Measurements from ENCODE around the gene FGF21. TPM values are rescaled to one million over a fixed set of nuclear protein-coding genes. Genes with fewer than 3 reads are reported as not detected.
"Not testable (repeated sequence)": the region's sequence is repeated elsewhere in the genome, so short reads cannot be mapped to it uniquely, and the experiment has no call there.

FGF21 gene
- total and polyA plus RNA-seq, 2 donors: not detected

- Histone ChIP-seq H3K4me3 (ENCODE audit: low read depth, low read length) (peak within 1 kb of the TSS; percentile 16), H3K4me1 (ENCODE audit: insufficient read depth) (peaks cover 2% of the 10 kb centered on the region), H3K27ac (ENCODE audit: low read depth) (peak within 1 kb of the TSS; percentile 26), H3K36me3 (ENCODE audit: insufficient read depth) (no peaks in the 10 kb centered on the region)
- peak; percentile 59 for DNase-seq (ENCODE audit: extremely low spot score)
- WGBS: 2% methylated on average over 73 of the region's 73 CpGs
Measured at GRCh38 chr19:48752496-48753365, 2.6 kb upstream of the FGF21 start, which contains the start of gene FUT1. Gene FUT1 (minus strand): TSS chr19:48752641. CDS start chr19:48751281, 1,360 bp downstream.

- WGBS: 79% methylated on average over 5 of the region's 5 CpGs
- Histone ChIP-seq H3K27ac (ENCODE audit: low read depth) (no peak overlapping the region), H3K36me3 (ENCODE audit: insufficient read depth) (no peaks in the 10 kb centered on the region), H3K4me3 (ENCODE audit: low read depth, low read length) (no peak overlapping the region), H3K4me1 (ENCODE audit: insufficient read depth) (peaks cover 2% of the 10 kb centered on the region)
- DNase-seq (ENCODE audit: extremely low spot score): no peak
Measured at GRCh38 chr19:48755787-48756186, 463 bp downstream of the FGF21 start.

GRCh38 chr19:48756212-48756611 is 888 bp downstream of the FGF21 start:
- DNase-seq (ENCODE audit: extremely low spot score): no peak
- no peaks in the 10 kb centered on the region for H3K36me3 ChIP-seq (ENCODE audit: insufficient read depth)
- H3K27ac ChIP-seq (ENCODE audit: low read depth): no peak overlapping the region
- H3K4me1 ChIP-seq (ENCODE audit: insufficient read depth): peaks cover 2% of the 10 kb centered on the region
- whole genome bisulfite sequencing: 87% methylated on average over 11 of the region's 11 CpGs
- H3K4me3 ChIP-seq (ENCODE audit: low read depth, low read length): no peak overlapping the region

GRCh38 chr19:48756686-48757085 is 1.4 kb downstream of the FGF21 start:
- no peak overlapping the region for H3K27ac ChIP-seq (ENCODE audit: low read depth)
- WGBS: 81% methylated on average over 9 of the region's 9 CpGs
- DNase-seq (ENCODE audit: extremely low spot score): no peak
- no peaks in the 10 kb centered on the region for H3K36me3 ChIP-seq (ENCODE audit: insufficient read depth)
- H3K4me3 ChIP-seq (ENCODE audit: low read depth, low read length): no peak overlapping the region
- H3K4me1 ChIP-seq (ENCODE audit: insufficient read depth): peaks cover 2% of the 10 kb centered on the region

GRCh38 chr19:48757089-48757675 is 1.9 kb downstream of the FGF21 start:
- Histone ChIP-seq H3K4me3 (ENCODE audit: low read depth, low read length) (no peak overlapping the region), H3K36me3 (ENCODE audit: insufficient read depth) (no peaks in the 10 kb centered on the region), H3K4me1 (ENCODE audit: insufficient read depth) (peaks cover 2% of the 10 kb centered on the region), H3K27ac (ENCODE audit: low read depth) (no peak overlapping the region)
- WGBS: 89% methylated on average over 12 of the region's 12 CpGs
- DNase-seq (ENCODE audit: extremely low spot score): no peak

GRCh38 chr19:48757741-48758144 is 2.4 kb downstream of the FGF21 start:
- H3K4me1 ChIP-seq (ENCODE audit: insufficient read depth): peaks cover 2% of the 10 kb centered on the region
- DNase-seq (ENCODE audit: extremely low spot score): no peak
- WGBS: 85% methylated on average over 14 of the region's 14 CpGs
- H3K4me3 ChIP-seq (ENCODE audit: low read depth, low read length): no peak overlapping the region
- H3K27ac ChIP-seq (ENCODE audit: low read depth): no peak overlapping the region
- no peaks in the 10 kb centered on the region for H3K36me3 ChIP-seq (ENCODE audit: insufficient read depth)

- Histone ChIP-seq H3K4me1 (ENCODE audit: insufficient read depth) (no peaks in the 10 kb centered on the region), H3K4me3 (ENCODE audit: low read depth, low read length) (no peak overlapping the region), H3K27ac (ENCODE audit: low read depth) (no peak overlapping the region), H3K36me3 (ENCODE audit: insufficient read depth) (no peaks in the 10 kb centered on the region)
- 64% methylated on average over 16 of the region's 16 CpGs for WGBS
- DNase-seq (ENCODE audit: extremely low spot score): no peak
Measured at GRCh38 chr19:48760504-48761205, 5.3 kb downstream of the FGF21 start.

GRCh38 chr19:48765816-48766215 is 10.5 kb downstream of the FGF21 start:
- WGBS: 32% methylated on average over 5 of the region's 5 CpGs
- not testable (repeated sequence) for DNase-seq (ENCODE audit: extremely low spot score); H3K27ac ChIP-seq (ENCODE audit: low read depth); H3K4me1 ChIP-seq (ENCODE audit: insufficient read depth); H3K36me3 ChIP-seq (ENCODE audit: insufficient read depth); H3K4me3 ChIP-seq (ENCODE audit: low read depth, low read length)

GRCh38 chr19:48768171-48768753 is 12.9 kb downstream of the FGF21 start:
- WGBS: 44% methylated on average over 6 of the region's 6 CpGs
- H3K4me1 ChIP-seq (ENCODE audit: insufficient read depth); H3K36me3 ChIP-seq (ENCODE audit: insufficient read depth); H3K4me3 ChIP-seq (ENCODE audit: low read depth, low read length); H3K27ac ChIP-seq (ENCODE audit: low read depth); DNase-seq (ENCODE audit: extremely low spot score): not testable (repeated sequence)

GRCh38 chr19:48768994-48769713 is 13.8 kb downstream of the FGF21 start:
- no peak for DNase-seq (ENCODE audit: extremely low spot score)
- Histone ChIP-seq H3K36me3 (ENCODE audit: insufficient read depth) (no peaks in the 10 kb centered on the region), H3K27ac (ENCODE audit: low read depth) (no peak overlapping the region), H3K4me3 (ENCODE audit: low read depth, low read length) (no peak overlapping the region), H3K4me1 (ENCODE audit: insufficient read depth) (no peaks in the 10 kb centered on the region)
- 77% methylated on average over 11 of the region's 11 CpGs for WGBS

- no peaks in the 10 kb centered on the region for H3K36me3 ChIP-seq (ENCODE audit: insufficient read depth)
- DNase-seq (ENCODE audit: extremely low spot score): no peak
- WGBS: 71% methylated on average over 7 of the region's 7 CpGs
- no peak overlapping the region for H3K4me3 ChIP-seq (ENCODE audit: low read depth, low read length)
- H3K4me1 ChIP-seq (ENCODE audit: insufficient read depth): no peaks in the 10 kb centered on the region
- no peak overlapping the region for H3K27ac ChIP-seq (ENCODE audit: low read depth)
Measured at GRCh38 chr19:48770266-48770665, 14.9 kb downstream of the FGF21 start.

GRCh38 chr19:48770734-48771472 is 15.6 kb downstream of the FGF21 start:
- no peak overlapping the region for H3K27ac ChIP-seq (ENCODE audit: low read depth)
- H3K4me3 ChIP-seq (ENCODE audit: low read depth, low read length): no peak overlapping the region
- no peaks in the 10 kb centered on the region for H3K4me1 ChIP-seq (ENCODE audit: insufficient read depth)
- DNase-seq (ENCODE audit: extremely low spot score): no peak
- no peaks in the 10 kb centered on the region for H3K36me3 ChIP-seq (ENCODE audit: insufficient read depth)
- 73% methylated on average over 20 of the region's 20 CpGs for WGBS
